GM21717 (cell line): ENCODE results near the gene HOXD13.

ENCODE experiments used
- ATAC-seq: cut with Tn5 transposase; IDR thresholded peaks from one replicate; pipeline ENCODE4 v1.9.1; 2021; ENCODE audit warnings: mild to moderate bottlenecking, moderate library complexity; ENCODE audit not compliant: unreplicated experiment

The HOXD13 gene

DNA sequence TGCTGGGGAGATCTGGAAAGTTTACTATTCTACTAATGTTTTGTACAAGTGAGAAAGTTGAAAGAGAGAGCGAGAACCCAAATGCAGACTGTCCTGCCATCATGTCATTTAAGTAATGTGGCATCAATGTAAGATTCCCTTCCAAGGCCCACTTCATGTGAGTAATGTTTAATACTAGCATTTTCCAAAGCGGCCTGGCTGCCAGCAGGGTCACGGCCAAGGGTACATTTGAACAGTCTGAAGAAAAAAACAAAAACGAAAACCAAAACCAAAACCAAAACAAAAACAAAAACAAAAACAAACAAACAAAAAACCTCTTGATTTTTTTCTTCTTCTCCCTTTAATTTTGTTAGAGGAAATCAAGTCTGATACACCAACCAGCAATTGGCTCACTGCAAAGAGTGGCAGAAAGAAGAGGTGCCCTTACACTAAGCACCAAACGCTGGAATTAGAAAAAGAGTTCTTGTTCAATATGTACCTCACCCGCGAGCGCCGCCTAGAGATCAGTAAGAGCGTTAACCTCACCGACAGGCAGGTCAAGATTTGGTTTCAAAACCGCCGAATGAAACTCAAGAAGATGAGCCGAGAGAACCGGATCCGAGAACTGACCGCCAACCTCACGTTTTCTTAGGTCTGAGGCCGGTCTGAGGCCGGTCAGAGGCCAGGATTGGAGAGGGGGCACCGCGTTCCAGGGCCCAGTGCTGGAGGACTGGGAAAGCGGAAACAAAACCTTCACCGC is 26.2 kb downstream of the HOXD13 start:
- ATAC-seq, result no peak

DNA sequence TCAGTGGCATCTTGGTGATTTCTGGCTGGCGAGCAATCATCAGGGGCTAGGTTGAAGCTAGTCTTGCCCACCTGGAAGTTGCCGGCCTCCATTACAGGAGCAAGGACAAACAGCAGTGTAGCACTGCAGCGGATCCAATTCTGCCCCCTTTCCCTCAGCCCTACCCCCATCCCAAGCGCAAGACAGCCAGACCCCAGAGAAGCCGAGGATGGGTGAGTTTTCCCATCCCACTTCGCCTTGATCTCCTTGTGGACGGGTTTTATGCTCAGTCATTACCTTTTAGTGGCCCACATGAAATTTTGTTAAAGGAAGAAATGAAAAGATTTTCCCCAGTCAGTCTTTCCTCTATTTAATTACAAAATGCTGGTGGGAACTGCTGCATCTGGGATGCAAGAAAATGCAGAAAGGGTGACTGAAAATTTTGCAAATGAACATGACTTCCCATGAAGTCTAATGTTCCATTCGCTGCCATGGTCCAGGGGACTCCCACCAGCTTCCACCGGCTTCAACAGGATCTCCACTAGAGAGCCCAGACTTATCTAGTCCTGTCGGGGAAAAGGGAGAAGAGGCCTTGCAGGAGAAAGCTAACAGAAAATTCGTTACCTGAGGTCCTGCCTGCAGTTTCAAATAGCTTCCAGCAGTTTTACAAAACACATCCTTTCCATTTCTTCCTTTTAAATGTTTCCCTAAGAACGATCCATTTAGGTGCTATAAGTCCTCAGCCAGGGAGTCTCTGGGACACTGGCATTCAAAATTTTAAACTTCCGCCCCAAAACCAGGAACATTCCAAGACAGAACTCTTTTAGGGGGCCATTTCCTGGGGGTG is 28.1 kb downstream of the HOXD13 start:
- ATAC-seq, result no peak

DNA sequence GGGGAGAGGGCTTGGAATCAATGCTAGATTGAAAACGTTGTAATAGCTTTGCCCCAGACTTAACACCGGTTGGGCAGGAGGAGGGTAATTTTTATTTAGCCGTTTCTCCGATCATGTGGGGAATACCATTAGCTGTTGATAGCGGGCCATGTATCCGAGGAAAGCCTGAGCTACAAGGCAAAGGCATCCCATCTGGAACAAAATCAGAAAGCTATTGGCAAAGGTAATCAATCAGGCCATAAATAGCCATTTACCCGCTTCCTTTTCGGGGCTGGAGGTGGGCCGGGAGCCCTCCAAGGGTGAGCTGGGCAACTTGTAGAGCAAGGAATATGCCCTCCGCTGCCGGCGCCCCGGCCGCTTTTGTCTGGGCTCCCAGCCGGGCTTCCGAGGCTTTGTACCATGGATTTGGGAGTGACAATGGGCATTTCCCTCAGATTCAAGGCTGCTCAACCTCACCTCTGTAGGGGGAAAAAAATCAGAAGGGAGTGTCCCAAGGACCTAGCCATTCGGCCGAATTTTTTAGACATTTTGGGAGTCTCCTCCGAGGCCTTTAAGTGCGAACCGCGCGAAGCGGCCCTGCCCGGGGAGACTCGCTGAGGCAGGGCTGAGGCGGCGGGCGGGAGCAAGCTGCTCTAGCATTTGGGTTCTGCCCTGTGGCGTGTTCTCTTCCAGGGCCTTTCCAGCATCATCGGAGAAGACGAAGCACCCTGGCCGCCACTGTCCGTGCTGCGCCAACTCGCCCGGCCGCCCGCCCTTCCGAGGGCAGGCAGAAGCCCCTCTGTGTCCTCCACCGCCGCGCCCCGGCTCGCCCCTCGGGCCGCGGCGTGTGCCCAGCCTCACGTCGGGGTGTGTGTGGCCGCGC is 28.9 kb downstream of the HOXD13 start:
- no peak for ATAC-seq

DNA sequence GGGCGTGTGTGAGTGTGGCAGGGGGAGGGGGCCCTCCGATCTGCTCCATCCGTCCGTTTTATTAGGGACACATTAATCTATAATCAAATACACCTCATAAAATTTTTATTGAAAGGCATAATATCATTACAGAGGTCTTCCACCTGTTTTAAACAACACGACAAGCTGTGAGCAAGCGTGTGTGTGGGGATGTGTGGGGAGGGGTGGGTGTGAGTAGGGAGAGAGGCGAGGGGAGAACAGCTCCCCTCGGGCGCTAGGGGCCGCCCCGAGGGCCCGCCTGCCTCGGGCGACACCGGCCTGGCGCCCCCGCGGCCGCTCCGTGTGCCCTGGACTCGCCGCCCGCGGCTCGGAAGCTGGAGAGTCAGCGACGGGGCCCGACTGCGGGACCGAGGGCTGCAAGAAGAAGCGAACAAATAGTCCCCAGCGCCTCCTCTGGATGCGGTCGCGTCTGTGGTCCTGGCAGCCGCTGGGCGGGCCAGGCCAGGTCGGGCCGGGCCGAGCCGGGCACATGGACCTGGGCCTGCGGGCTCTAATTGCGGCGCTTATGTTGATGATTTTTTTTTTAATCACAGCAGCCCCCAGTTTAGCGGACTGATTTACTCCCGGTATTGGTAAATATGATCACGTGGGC is 29.6 kb downstream of the HOXD13 start:
- ATAC-seq, result no peak

DNA sequence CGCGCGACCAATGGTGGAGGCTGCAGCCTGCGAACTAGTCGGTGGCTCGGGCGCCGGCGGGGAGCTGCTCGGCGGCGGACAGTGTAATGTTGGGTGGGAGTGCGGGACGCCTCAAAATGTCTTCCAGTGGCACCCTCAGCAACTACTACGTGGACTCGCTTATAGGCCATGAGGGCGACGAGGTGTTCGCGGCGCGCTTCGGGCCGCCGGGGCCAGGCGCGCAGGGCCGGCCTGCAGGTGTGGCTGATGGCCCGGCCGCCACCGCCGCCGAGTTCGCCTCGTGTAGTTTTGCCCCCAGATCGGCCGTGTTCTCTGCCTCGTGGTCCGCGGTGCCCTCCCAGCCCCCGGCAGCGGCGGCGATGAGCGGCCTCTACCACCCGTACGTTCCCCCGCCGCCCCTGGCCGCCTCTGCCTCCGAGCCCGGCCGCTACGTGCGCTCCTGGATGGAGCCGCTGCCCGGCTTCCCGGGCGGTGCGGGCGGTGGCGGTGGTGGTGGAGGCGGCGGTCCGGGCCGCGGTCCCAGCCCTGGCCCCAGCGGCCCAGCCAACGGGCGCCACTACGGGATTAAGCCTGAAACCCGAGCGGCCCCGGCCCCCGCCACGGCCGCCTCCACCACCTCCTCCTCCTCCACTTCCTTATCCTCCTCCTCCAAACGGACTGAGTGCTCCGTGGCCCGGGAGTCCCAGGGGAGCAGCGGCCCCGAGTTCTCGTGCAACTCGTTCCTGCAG is 30.3 kb downstream of the HOXD13 start, which contains the start of gene HOXD9:
Gene HOXD9, plus strand, starts transcription at position 37 of the 728 bp plus-strand sequence. Its CDS starts 50 bp downstream, at position 87.
- ATAC-seq, result no peak

DNA sequence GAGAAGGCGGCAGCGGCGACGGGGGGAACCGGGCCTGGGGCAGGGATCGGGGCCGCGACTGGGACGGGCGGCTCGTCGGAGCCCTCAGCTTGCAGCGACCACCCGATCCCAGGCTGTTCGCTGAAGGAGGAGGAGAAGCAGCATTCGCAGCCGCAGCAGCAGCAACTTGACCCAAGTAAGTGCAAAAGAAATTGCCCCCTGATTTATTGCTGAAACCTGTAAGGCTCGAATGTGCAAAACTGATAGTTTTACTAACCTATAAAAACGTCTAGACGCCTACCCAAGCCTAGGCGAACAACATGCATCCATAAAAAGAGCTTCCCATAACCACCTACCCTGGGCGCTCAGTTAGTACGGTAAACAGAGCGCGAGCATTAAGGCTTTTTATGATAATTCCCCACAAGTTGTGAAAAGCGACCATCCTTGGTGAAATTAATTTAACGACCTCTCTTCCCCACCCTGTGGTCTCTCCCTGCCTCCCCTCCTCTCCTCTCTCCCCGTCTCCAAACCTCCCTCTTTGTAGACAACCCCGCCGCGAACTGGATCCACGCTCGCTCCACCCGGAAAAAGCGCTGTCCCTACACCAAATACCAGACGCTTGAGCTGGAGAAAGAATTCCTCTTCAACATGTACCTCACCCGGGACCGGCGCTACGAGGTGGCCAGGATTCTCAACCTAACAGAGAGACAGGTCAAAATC is 31.0 kb downstream of the HOXD13 start:
- ATAC-seq, result no peak

DNA sequence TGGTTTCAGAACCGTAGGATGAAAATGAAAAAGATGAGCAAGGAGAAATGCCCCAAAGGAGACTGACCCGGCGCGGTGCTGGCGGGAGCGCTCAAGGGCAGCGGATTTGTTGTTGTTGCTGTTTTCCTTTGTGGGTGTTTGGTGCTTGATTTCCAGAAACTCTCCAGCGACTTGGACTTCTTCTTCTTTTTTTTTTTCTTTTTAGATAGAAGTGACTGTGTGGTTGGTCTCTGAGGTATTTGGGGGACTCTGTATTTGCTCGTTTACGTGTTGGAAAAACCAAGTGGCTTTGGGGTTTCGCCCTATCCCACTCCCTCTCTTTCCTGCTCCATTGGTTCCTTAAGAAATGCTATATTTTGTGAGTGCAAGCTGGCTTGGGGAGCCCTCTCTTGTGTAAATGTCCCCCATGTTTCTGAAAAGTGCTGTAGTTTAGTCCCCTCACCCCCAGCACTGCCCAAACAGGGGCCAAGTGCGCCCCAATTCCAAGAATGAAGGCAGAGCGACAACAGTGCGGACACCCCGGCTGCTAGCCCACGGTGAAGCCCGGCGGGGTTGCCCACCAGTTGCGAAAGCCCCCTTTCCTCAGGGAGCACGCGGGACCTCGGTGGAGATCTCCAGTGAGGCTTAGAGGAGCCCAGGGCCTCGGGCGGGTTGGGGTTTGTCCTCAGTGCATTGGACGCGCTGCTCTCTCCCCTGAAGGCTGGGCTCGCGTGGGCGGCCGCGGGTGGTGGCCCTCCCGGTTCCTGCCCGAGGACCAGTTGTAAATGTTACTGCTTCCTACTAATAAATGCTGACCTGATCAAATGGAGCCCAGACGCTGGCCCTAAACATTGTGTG is 31.8 kb downstream of the HOXD13 start:
- no peak for ATAC-seq

DNA sequence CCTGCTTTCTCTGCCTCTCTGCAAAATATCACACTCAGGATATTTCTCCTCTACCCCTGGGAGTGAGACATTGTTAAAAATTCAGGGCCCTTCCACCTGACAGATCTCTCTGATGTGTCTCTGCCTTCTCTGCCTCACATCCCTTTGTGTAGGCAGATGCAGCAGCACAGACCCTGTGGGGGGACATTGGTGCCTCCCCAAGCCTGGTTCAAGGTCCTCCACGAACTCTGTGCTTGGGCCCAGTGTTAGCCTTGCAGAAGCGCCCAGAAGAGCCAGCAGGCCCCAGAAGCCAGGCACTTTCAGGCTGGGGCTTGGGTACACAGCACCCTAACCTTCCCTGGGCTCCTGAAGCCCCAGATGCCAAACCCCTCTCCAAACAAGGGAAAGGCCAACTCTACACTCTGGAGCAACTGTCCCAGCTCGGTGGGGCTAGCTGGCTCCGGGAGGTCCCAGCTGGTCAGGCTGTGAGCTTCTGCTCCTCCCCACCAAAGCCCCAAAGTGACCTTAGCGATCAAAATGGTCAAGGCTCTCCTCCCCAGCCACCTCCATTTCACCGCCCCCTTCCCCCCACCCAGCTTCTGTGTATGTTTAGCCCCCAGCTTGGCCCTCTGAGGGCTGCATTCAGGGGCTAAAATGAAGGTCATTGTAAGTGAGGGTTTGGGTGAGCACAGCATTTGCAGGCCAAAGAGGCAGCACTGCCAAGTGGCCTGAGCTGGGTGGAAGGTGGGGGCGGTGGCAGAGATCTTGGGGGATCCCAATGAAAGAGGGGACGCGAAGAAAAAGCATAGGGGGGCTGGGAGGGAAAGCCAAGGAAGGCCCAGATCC is 32.6 kb downstream of the HOXD13 start:
- no peak for ATAC-seq

DNA sequence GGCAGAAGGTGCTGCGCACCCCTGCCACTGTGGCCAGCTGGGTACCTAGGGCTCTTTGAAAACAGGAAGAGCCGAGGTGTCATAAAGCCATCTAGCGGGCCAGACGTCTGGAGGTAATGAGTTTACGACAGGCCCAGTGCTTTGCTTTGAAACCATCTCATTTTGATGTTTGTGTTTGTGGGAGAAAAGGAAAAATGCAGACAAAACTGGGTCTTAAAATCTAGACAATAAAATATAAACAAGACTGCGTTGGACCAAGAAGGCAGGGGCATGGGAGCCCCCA is 33.2 kb downstream of the HOXD13 start:
- no peak for ATAC-seq

DNA sequence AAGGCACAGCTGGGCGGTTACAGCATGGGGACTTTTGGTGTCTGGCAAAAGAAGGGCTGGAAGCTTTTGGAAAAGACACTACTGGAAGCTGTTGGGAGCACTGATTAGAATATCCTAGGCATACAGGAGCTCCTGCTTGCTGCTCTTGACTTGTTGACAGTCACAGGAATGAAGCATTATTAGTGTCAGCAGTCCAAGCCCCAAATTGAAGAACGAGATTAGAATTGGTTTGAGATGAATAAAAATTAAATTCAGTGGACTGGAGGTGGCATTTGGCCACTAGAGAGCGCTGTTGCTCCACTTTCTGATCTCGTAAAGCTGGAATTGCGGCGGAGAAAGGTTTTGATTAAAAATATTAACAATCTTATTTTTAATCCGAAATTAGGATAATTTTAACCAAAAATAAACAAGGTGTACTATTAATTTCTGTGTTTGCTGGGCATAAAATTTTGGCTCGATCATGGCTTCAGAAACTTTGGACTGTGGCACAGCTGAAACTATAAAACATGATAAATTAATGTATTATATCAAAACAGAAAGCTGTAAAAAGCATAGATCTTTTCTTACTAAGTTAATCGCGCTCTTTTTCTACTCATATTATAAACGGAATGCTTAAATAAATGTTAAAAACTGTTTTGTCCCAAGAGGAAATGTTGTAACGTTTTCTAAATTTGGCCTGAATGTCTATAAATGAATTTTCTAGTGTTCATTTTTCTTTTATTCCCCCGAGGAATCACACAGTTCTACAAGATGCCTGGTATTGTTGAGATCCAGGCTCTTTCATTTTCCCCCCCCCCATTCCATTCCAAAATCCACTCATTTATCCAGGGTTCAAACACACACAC is 34.6 kb downstream of the HOXD13 start:
- ATAC-seq, result no peak

DNA sequence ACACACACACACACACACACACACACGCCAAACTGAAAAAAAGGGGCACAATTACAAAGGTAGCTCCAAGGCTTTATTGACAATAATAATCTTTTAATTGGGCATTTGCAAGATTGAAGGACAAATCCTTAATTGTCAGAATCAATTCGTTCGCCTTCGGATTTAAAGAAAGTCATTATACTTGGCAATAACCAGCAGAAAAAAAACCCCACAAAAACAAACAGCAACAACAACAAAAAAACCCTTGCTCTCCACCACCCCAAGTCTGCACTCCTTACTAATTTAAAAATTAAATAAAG is 35.2 kb downstream of the HOXD13 start:
- no peak for ATAC-seq

DNA sequence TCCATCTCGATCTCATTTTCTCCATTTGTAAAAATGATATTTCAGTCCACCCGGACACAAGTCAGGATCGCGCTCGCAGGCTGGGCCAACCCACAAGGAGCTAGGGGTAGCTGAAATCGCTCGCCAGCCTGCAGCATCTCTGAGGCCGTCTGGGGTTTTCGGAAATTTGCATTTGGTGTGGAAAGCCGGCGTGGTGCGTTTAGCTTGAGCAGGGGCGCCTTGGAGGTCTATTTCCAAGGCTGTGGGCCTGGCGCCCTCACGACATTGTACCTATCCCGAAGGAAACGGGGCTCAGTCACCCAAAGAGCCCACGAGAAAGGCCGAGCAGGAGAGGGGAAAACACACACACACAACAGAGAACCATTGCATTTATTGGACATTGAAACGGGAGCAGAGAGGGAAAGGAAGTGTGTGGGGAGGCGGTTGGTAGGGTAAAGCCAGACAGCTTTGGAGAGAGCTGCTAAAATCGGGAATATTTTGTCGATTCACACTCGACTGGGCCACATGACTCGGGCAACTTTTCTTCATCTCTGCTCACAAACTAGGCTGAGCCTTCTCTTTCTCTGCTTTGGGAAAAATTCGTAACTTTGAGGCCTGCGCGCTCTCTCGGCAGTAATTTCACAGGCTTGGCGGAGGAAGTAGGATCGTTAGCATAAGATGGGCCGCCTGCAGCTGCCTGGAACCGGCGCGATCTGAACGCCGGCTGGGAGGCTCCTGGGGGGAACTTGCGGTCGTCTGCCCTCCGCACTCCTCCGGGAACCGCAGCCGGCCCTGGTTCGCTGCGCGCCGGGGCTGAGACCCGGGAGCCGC is 35.9 kb downstream of the HOXD13 start:
- no peak for ATAC-seq

DNA sequence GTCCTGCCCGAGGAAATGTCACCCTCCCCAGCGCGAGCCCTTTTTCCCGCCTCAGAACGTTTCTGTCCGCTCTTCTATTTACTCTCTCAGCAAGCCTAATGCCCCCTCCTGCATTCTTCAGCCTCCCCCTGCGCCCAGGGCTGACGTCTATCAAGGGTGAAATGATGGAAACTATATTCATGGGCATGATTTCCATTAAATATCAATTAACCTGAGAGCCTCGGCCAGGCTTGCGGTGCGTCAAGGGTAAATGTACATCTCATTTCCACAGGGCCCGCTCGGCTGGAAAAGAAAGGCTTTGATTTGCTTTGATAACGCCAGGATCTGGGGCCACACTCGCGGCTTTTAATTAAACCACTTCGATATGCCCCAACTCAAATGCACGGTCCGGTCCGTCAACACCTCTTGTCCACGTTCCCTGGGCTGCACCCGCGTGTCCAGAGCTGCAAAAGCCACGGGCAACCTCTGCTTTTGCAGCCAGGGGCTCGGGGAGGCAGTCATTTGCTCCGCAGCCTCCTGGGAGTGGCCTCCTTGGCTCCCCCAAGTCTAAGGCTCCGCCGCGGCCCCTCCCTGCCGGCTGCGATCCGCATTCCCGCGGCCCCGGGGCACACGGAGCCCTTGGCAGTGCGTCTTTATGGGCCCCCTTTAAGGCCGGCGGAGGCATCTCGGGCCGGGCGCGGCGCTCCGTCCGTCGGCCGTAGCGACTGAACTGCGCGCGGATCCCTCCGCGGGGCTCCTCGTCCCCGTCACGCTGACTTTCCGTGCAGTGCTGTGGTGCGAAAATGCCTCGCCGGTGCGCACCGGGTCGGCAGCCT is 36.7 kb downstream of the HOXD13 start, which contains the start of gene HOXD8:
Gene HOXD8, plus strand, starts transcription at position 724 of the 815 bp plus-strand sequence. CDS start 662 bp downstream, outside the sequence.
- no peak for ATAC-seq

DNA sequence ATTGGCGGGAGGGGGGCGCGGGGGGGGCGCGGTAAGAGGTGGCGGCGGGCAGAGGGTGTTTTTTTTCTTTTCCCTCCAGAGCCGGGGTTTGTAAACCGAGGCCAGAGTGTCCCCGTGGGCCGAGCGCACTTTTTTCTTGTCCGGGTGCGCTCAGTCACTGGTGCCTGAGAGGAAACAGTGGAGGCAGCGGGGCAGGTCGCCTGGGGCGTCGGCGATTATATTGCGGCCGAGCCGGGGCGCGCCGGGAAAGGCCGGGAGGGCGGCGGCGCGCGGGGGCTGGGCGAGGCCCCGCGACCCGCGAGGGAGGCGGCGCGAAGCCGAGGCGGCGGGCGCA is 37.3 kb downstream of the HOXD13 start:
- no peak for ATAC-seq

DNA sequence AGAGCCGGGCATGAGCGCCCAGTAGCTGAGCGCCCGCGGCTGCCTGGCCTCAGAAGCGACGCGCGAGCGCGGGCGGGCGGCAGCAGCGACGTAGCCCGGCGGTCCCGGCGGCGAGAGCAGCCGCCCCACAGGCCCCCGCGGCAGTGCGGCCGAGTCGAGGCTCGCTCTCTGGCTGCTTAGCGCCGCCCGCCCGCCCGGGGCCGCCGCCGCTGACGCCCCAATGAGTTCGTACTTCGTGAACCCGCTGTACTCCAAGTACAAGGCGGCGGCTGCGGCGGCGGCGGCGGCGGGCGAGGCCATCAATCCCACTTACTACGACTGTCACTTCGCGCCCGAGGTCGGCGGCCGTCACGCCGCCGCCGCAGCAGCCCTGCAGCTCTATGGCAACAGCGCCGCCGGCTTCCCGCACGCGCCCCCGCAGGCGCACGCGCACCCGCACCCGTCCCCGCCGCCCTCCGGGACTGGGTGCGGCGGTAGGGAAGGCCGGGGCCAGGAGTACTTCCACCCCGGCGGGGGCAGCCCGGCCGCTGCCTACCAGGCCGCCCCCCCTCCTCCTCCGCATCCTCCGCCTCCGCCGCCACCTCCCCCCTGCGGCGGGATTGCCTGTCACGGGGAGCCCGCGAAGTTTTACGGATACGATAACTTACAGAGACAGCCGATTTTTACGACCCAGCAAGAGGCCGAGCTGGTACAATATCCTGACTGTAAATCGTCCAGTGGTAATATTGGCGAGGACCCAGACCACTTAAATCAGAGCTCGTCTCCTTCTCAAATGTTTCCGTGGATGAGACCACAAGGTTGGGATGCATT is 37.8 kb downstream of the HOXD13 start:
- no peak for ATAC-seq
